ENCODE measurements around the gene EI24. TPM values are rescaled to one million over a fixed set of nuclear protein-coding genes. Genes with fewer than 3 reads are reported as not detected.
"Not testable (repeated sequence)": the region's sequence is repeated elsewhere in the genome, so short reads cannot be mapped to it uniquely, and the experiment has no call there.

EI24 gene
- total RNA-seq, 1 donor from 2014 or later: 129 TPM

DNA sequence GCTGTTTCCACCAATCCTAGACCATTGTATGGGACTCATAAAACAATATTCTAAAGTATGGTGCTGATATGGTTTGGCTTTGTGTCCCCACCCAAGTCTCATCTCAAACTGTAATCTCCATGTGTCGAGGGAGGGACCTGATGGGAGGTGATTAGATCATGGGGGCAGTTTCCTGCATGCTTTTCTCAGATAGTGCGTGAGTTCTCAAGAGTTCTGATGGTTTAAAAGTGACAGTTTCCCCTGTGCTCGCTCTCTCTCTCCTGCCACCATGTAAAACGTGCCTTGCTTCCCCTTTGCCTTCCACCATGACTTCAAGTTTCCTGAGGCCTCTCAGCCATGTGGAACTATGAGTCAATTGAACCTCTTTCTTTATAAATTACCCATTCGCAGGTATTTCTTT, 44.0 kb upstream of the EI24 start:
- Histone ChIP-seq H3K36me3 (ENCODE audit: insufficient read depth, low read length) (no peaks in the 10 kb centered on the region), H3K9me3 (ENCODE audit: insufficient read depth, low read depth, low read length) (no peaks in the 10 kb centered on the region), H3K4me1 (ENCODE audit: insufficient read depth, low read length) (no peaks in the 10 kb centered on the region), H4K20me1 (ENCODE audit: insufficient read depth, low read length) (no peaks in the 10 kb centered on the region), H3K27ac (ENCODE audit: low read depth, low read length) (no peak overlapping the region), H3K27me3 (ENCODE audit: insufficient read depth, low read length) (no peaks in the 10 kb centered on the region), H3K4me3 (ENCODE audit: insufficient read depth, low read depth, low read length) (no peak overlapping the region), H3K79me2 (ENCODE audit: insufficient read depth, low read length) (no peaks in the 10 kb centered on the region), H3K9ac (ENCODE audit: low read length) (no peak overlapping the region), H3K4me2 (ENCODE audit: low read length) (no peak overlapping the region), H2AFZ (ENCODE audit: low read depth, low read length) (no peak overlapping the region)
- FAIRE-seq: no peak
- no peak overlapping the region for H3K27ac Mint-ChIP-seq (ENCODE audit: unreplicated experiment)
- H3K36me3 Mint-ChIP-seq (ENCODE audit: low read depth, unreplicated experiment): peaks cover 2% of the 10 kb centered on the region
- H3K27me3 Mint-ChIP-seq (ENCODE audit: low read depth, unreplicated experiment): no peaks in the 10 kb centered on the region
- H3K4me1 Mint-ChIP-seq (ENCODE audit: low read depth, unreplicated experiment): no peaks in the 10 kb centered on the region
- no peak for TF ChIP-seq EZH2 (IDR thresholded peaks at IDR 0.05; ENCODE audit: insufficient read depth, low read length)
- TF ChIP-seq, protein P1, sequence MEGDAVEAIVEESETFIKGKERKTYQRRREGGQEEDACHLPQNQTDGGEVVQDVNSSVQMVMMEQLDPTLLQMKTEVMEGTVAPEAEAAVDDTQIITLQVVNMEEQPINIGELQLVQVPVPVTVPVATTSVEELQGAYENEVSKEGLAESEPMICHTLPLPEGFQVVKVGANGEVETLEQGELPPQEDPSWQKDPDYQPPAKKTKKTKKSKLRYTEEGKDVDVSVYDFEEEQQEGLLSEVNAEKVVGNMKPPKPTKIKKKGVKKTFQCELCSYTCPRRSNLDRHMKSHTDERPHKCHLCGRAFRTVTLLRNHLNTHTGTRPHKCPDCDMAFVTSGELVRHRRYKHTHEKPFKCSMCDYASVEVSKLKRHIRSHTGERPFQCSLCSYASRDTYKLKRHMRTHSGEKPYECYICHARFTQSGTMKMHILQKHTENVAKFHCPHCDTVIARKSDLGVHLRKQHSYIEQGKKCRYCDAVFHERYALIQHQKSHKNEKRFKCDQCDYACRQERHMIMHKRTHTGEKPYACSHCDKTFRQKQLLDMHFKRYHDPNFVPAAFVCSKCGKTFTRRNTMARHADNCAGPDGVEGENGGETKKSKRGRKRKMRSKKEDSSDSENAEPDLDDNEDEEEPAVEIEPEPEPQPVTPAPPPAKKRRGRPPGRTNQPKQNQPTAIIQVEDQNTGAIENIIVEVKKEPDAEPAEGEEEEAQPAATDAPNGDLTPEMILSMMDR (IDR thresholded peaks at IDR 0.05; ENCODE audit: insufficient read depth, low read depth, low read length): no peak
- no peak overlapping the region for H3K4me3 Mint-ChIP-seq (ENCODE audit: unreplicated experiment)
- H3K9me3 Mint-ChIP-seq (ENCODE audit: unreplicated experiment): peaks cover 3% of the 10 kb centered on the region
- no peak for DNase-seq (ENCODE audit: low read depth)

DNA sequence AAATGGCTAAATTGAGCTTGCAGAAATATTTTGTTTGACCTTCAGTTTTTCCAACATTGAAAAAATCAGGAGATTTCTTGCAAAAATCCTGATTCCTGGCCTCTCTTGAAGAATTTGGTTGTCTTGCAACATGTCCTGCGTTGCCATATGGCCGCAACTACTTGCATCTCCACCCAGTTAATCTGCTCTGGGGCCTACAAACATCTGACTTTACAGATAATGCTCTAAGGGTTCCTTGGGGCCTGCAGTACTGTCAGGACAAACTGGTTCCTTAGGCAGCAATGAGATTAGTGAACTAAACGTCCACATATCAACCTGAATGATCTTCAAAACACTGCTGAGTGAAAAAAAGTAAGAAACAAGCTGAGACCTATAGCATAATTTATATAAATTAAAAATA, 36.6 kb upstream of the EI24 start:
- Histone ChIP-seq H3K27ac (ENCODE audit: low read depth, low read length) (no peak overlapping the region), H3K9ac (ENCODE audit: low read length) (no peak overlapping the region), H4K20me1 (ENCODE audit: insufficient read depth, low read length) (no peaks in the 10 kb centered on the region), H2AFZ (ENCODE audit: low read depth, low read length) (no peak overlapping the region), H3K4me3 (ENCODE audit: insufficient read depth, low read depth, low read length) (no peak overlapping the region), H3K4me2 (ENCODE audit: low read length) (no peak overlapping the region), H3K4me1 (ENCODE audit: insufficient read depth, low read length) (no peaks in the 10 kb centered on the region), H3K27me3 (ENCODE audit: insufficient read depth, low read length) (no peaks in the 10 kb centered on the region), H3K9me3 (ENCODE audit: insufficient read depth, low read depth, low read length) (no peaks in the 10 kb centered on the region), H3K79me2 (ENCODE audit: insufficient read depth, low read length) (no peaks in the 10 kb centered on the region), H3K36me3 (ENCODE audit: insufficient read depth, low read length) (no peaks in the 10 kb centered on the region)
- DNase-seq (ENCODE audit: low read depth): no peak
- Mint-ChIP-seq H3K4me1 (ENCODE audit: low read depth, unreplicated experiment) (no peaks in the 10 kb centered on the region), H3K4me3 (ENCODE audit: unreplicated experiment) (no peak overlapping the region), H3K27me3 (ENCODE audit: low read depth, unreplicated experiment) (peaks cover 3% of the 10 kb centered on the region), H3K9me3 (ENCODE audit: unreplicated experiment) (peaks cover 3% of the 10 kb centered on the region), H3K27ac (ENCODE audit: unreplicated experiment) (no peak overlapping the region), H3K36me3 (ENCODE audit: low read depth, unreplicated experiment) (peaks cover 2% of the 10 kb centered on the region)
- no peak for TF ChIP-seq EZH2 (IDR thresholded peaks at IDR 0.05; ENCODE audit: insufficient read depth, low read length)
- TF ChIP-seq, protein P1 (IDR thresholded peaks at IDR 0.05; ENCODE audit: insufficient read depth, low read depth, low read length): no peak
- no peak for FAIRE-seq

DNA sequence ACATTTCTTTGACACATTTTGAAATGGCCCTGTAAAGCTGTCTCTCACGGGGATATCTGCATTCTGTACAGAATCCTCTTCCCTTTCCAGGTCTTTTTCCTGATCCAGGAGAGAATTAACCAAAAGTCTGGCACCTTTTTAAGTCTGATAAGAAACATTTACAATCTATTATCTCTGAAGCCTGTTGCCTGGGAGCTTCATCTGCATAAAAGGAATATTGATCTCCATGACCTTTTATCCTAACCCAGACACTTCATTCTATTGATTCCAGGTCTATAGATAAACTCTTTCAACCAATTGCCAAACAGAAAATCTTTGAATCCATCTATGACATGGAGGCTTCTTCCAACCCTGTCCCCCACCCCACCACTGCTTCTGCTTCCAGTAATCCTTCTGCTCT, 33.7 kb upstream of the EI24 start:
- Histone ChIP-seq H3K27ac (ENCODE audit: low read depth, low read length) (no peak overlapping the region), H4K20me1 (ENCODE audit: insufficient read depth, low read length) (no peaks in the 10 kb centered on the region), H3K4me3 (ENCODE audit: insufficient read depth, low read depth, low read length) (no peak overlapping the region), H2AFZ (ENCODE audit: low read depth, low read length) (no peak overlapping the region), H3K27me3 (ENCODE audit: insufficient read depth, low read length) (no peaks in the 10 kb centered on the region), H3K79me2 (ENCODE audit: insufficient read depth, low read length) (no peaks in the 10 kb centered on the region), H3K9ac (ENCODE audit: low read length) (no peak overlapping the region), H3K36me3 (ENCODE audit: insufficient read depth, low read length) (no peaks in the 10 kb centered on the region), H3K9me3 (ENCODE audit: insufficient read depth, low read depth, low read length) (no peaks in the 10 kb centered on the region), H3K4me2 (ENCODE audit: low read length) (no peak overlapping the region), H3K4me1 (ENCODE audit: insufficient read depth, low read length) (no peaks in the 10 kb centered on the region)
- H3K4me3 Mint-ChIP-seq (ENCODE audit: unreplicated experiment): no peak overlapping the region
- H3K27me3 Mint-ChIP-seq (ENCODE audit: low read depth, unreplicated experiment): peaks cover 3% of the 10 kb centered on the region
- H3K27ac Mint-ChIP-seq (ENCODE audit: unreplicated experiment): no peak overlapping the region
- H3K4me1 Mint-ChIP-seq (ENCODE audit: low read depth, unreplicated experiment): no peaks in the 10 kb centered on the region
- FAIRE-seq (no peak), DNase-seq (ENCODE audit: low read depth) (no peak)
- H3K9me3 Mint-ChIP-seq (ENCODE audit: unreplicated experiment): peaks cover 3% of the 10 kb centered on the region
- TF ChIP-seq, protein P1 (IDR thresholded peaks at IDR 0.05; ENCODE audit: insufficient read depth, low read depth, low read length): no peak
- TF ChIP-seq EZH2 (IDR thresholded peaks at IDR 0.05; ENCODE audit: insufficient read depth, low read length): no peak
- H3K36me3 Mint-ChIP-seq (ENCODE audit: low read depth, unreplicated experiment): no peaks in the 10 kb centered on the region

GRCh38 chr11:125536834-125537233, 32.4 kb upstream of the EI24 start:
- H3K27me3 Mint-ChIP-seq (ENCODE audit: low read depth, unreplicated experiment); H3K27me3 ChIP-seq (ENCODE audit: insufficient read depth, low read length); H3K4me3 Mint-ChIP-seq (ENCODE audit: unreplicated experiment); H3K36me3 Mint-ChIP-seq (ENCODE audit: low read depth, unreplicated experiment); FAIRE-seq; H3K4me1 ChIP-seq (ENCODE audit: insufficient read depth, low read length); H3K9ac ChIP-seq (ENCODE audit: low read length); H3K9me3 Mint-ChIP-seq (ENCODE audit: unreplicated experiment); H3K4me2 ChIP-seq (ENCODE audit: low read length); H4K20me1 ChIP-seq (ENCODE audit: insufficient read depth, low read length); DNase-seq (ENCODE audit: low read depth); H3K9me3 ChIP-seq (ENCODE audit: insufficient read depth, low read depth, low read length); H3K4me1 Mint-ChIP-seq (ENCODE audit: low read depth, unreplicated experiment); H3K36me3 ChIP-seq (ENCODE audit: insufficient read depth, low read length); H3K79me2 ChIP-seq (ENCODE audit: insufficient read depth, low read length); H3K4me3 ChIP-seq (ENCODE audit: insufficient read depth, low read depth, low read length); H3K27ac Mint-ChIP-seq (ENCODE audit: unreplicated experiment); H2AFZ ChIP-seq (ENCODE audit: low read depth, low read length); H3K27ac ChIP-seq (ENCODE audit: low read depth, low read length): not testable (repeated sequence)

All from astrocyte (in vitro differentiated cells and primary cell).